Endothelial cell of umbilical vein (primary cell): ENCODE measurements around the gene PRRT1B. TPM values are rescaled to one million over a fixed set of nuclear protein-coding genes. Genes with fewer than 3 reads are reported as not detected.

Source experiments
- BruUV-seq: library from RNA; stranded (reverse); fragments of 400-500 nt; replicated peaks from 2 replicates; lab custom pipeline; 2021; lab: Mats Ljungman, UMichigan
- CTCF ChIA-PET: fragments of 300-600, 350-600 bp; sonication (Branson Sonifier 250); formaldehyde crosslinking; loops from one replicate; lab custom pipeline; 2021; ENCODE audit warnings: antibody characterized with exemption, inconsistent platforms; lab: Charles Lee
- POLR2A ChIA-PET: fragments of 300-600, 350-600 bp; sonication (Branson Sonifier 250); formaldehyde crosslinking; loops from one replicate; lab custom pipeline; 2021; ENCODE audit warnings: antibody characterized with exemption, inconsistent platforms; lab: Charles Lee
- DNase-seq: peaks from one replicate; pipeline ENCODE4 v3.0.0-alpha.2; 2011; ENCODE audit warnings: low read depth, low spot score
- FAIRE-seq: peaks from 2 replicates; lab custom pipeline; 2011; peaks lifted over from hg19 to GRCh38; lab: Jason Lieb, UNC
- H2AFZ ChIP-seq: 2 replicates; pipeline ENCODE4 v1.6.0; 2012; ENCODE audit warnings: low read depth, low read length, control low read depth, inconsistent platforms
- H3K27ac ChIP-seq: 2 replicates; pipeline ENCODE4 v1.5.1; 2011; ENCODE audit warnings: low read depth, mild to moderate bottlenecking, control low read depth, low read length, moderate library complexity; ENCODE audit not compliant: insufficient read depth
- H3K27me3 ChIP-seq, 2 experiments: 2 replicates each; pipeline versions ENCODE4 v1.6.0 to v1.6.1; 2011; ENCODE audit warnings: low read length in 2 of 2, mixed read lengths in 1 of 2; ENCODE audit not compliant: control insufficient read depth in 2 of 2, insufficient read depth in 2 of 2
- H3K36me3 ChIP-seq, 2 experiments: 2 replicates in 1 of 2; 3 replicates in 1 of 2; pipeline ENCODE4 v1.5.1; 2011; ENCODE audit warnings: low read length in 2 of 2, mild to moderate bottlenecking in 1 of 2, moderate library complexity in 1 of 2; ENCODE audit not compliant: control insufficient read depth in 2 of 2, insufficient read depth in 2 of 2; ENCODE audit errors: extremely low read depth in 1 of 2
- H3K4me1 ChIP-seq: 3 replicates; pipeline ENCODE4 v1.5.1; 2011; ENCODE audit warnings: mild to moderate bottlenecking, low read length; ENCODE audit not compliant: control insufficient read depth, insufficient read depth; ENCODE audit errors: extremely low read depth
- H3K4me2 ChIP-seq: 2 replicates; pipeline ENCODE4 v1.6.1; 2011; ENCODE audit warnings: low read length, control low read depth, mixed read lengths; ENCODE audit not compliant: insufficient read depth
- H3K4me3 ChIP-seq, 3 experiments: fragments of 200-600 bp in 1 of 3; sonication (generic), shearing (Covaris generic) in 1 of 3; replicated peaks in 1 of 3; 2 replicates each; pipeline ENCODE4 v1.5.1; 2011 to 2016; ENCODE audit warnings: control low read depth in 3 of 3, low read length in 3 of 3, mild to moderate bottlenecking in 2 of 3, inconsistent platforms in 1 of 3, low read depth in 1 of 3, moderate library complexity in 1 of 3; ENCODE audit not compliant: insufficient read depth in 1 of 3
- H3K79me2 ChIP-seq: 2 replicates; pipeline ENCODE4 v1.6.0; 2012; ENCODE audit warnings: low read length, inconsistent platforms; ENCODE audit not compliant: control insufficient read depth, insufficient read depth
- H3K9ac ChIP-seq: replicated peaks from 2 replicates; pipeline ENCODE3; 2011; ENCODE audit warnings: low read length, control low read depth; ENCODE audit not compliant: insufficient read depth; ENCODE audit errors: extremely low read depth
- H3K9me1 ChIP-seq: replicated peaks from 3 replicates; pipeline ENCODE4 v1.6.0; 2011; ENCODE audit warnings: mild to moderate bottlenecking, low read length; ENCODE audit not compliant: control insufficient read depth, insufficient read depth; ENCODE audit errors: extremely low read depth
- H3K9me3 ChIP-seq: replicated peaks from 2 replicates; pipeline ENCODE4 v1.5.1; 2012; ENCODE audit warnings: low read length, inconsistent platforms; ENCODE audit not compliant: control insufficient read depth, insufficient read depth
- H4K20me1 ChIP-seq: replicated peaks from 2 replicates; pipeline ENCODE3; 2011; ENCODE audit warnings: mild to moderate bottlenecking, low read length; ENCODE audit not compliant: control insufficient read depth, insufficient read depth; ENCODE audit errors: extremely low read depth
- CTCF ChIP-seq, 2 donors: IDR thresholded peaks; 1 replicate in 1 of 2; 2 replicates in 1 of 2; pipeline ENCODE4 v1.5.1; 2011; ENCODE audit warnings: low read length in 2 of 2, mild to moderate bottlenecking in 2 of 2, moderate library complexity in 2 of 2, control low read depth in 1 of 2, inconsistent platforms in 1 of 2, low read depth in 1 of 2; ENCODE audit not compliant: insufficient read depth in 1 of 2; ENCODE audit errors: extremely low read depth in 1 of 2
- EZH2 ChIP-seq: IDR thresholded peaks from 2 replicates; pipeline ENCODE4 v1.6.1; 2012; ENCODE audit warnings: borderline replicate concordance, low read depth, mild to moderate bottlenecking, moderate library complexity, low read length, inconsistent platforms; ENCODE audit not compliant: severe bottlenecking
- FOS ChIP-seq: IDR thresholded peaks from 2 replicates; pipeline ENCODE4 v1.6.1; 2011; ENCODE audit warnings: mild to moderate bottlenecking, low read length, moderate library complexity, borderline replicate concordance; ENCODE audit not compliant: insufficient read depth
- GATA2 ChIP-seq: IDR thresholded peaks from 2 replicates; pipeline ENCODE4 v1.7.0; 2011; ENCODE audit warnings: low read depth, mild to moderate bottlenecking, moderate library complexity, mixed read lengths, low read length; ENCODE audit not compliant: insufficient read length, insufficient read depth
- JUN ChIP-seq: IDR thresholded peaks from 2 replicates; pipeline ENCODE4 v1.6.1; 2011; ENCODE audit warnings: borderline replicate concordance, low read depth; ENCODE audit not compliant: insufficient read length, insufficient read depth
- MAX ChIP-seq: IDR thresholded peaks from 2 replicates; pipeline ENCODE4 v1.6.1; 2011; ENCODE audit not compliant: insufficient read depth, insufficient read length
- MYC ChIP-seq: IDR thresholded peaks from one replicate; pipeline ENCODE4 v1.6.1; 2011; ENCODE audit warnings: mild to moderate bottlenecking, low read depth, low read length
- POLR2A ChIP-seq: IDR thresholded peaks from 2 replicates; pipeline ENCODE4 v1.6.1; 2012; ENCODE audit warnings: low read depth, mild to moderate bottlenecking, control low read depth, low read length
- POLR2AphosphoS5 ChIP-seq: IDR thresholded peaks from 2 replicates; pipeline ENCODE4 v1.6.1; 2012; ENCODE audit warnings: low read depth, mild to moderate bottlenecking, control low read depth, low read length, moderate library complexity; ENCODE audit not compliant: insufficient read depth
- dilution Hi-C: fragments of 300-500 bp; cut with MboI; formaldehyde crosslinking; loops from one replicate; pipeline ENCODE4 v1.15.0; 2019; ENCODE audit warnings: low sequenced_read_pairs; ENCODE audit not compliant: extremely low pct_ligation_motif_present
- intact Hi-C: fragments of 100-400 bp; cut with micrococcal nuclease; formaldehyde crosslinking; loops from one replicate; pipeline ENCODE4 v1.10.0; 2022
- polyA plus RNA-seq, 4 experiments: library from polyadenylated mRNA; depleted of rRNA in 3 of 4; stranded (reverse) in 3 of 4; unstranded in 1 of 4; fragments of >200 nt; gene quantifications; 2 replicates each; pipeline versions ENCODE4 v1.2.1 to v1.2.3, GENCODE V29; 2011 to 2012; ENCODE audit warnings: missing spikeins in 1 of 4
- total RNA-seq: library from RNA; stranded (reverse); gene quantifications from 2 replicates; pipeline ENCODE4 v1.2.3, GENCODE V29; 2021

The PRRT1B gene
- total and polyA plus RNA-seq, 2 donors (not counting 3 experiments of a cell fraction or from before 2014, with no cell fraction given) = not detected

- H3K4me2 ChIP-seq = no peak overlapping the region
- no TSS peak for BruUV-seq
- H3K36me3 ChIP-seq = peaks cover 7 to 55% of the 10 kb centered on the region in 2 experiments
- intact Hi-C loops (no loop called here), dilution Hi-C loops (no loop called here)
- H3K79me2 ChIP-seq = no peaks in the 10 kb centered on the region
- no peak overlapping the region for H2AFZ ChIP-seq
- TF ChIP-seq JUN = no peak
- no peak for TF ChIP-seq CTCF (IDR thresholded peaks at IDR 0.05; ENCODE audit: extremely low read depth in 1 of 2, insufficient read depth in 1 of 2, low read depth in 1 of 2, low read length in 2 of 2)
- TF ChIP-seq EZH2 = no peak
- no peak for TF ChIP-seq POLR2AphosphoS5
- no peak for TF ChIP-seq MYC
- TF ChIP-seq MAX = no peak
- TF ChIP-seq FOS = no peak
- no peak for TF ChIP-seq GATA2
- TF ChIP-seq POLR2A = no peak
- DNase-seq (no peak), FAIRE-seq (no peak)
- ChIA-PET POLR2A (no interaction called here), CTCF (interaction anchor here (1.2 to 4.1 kb wide), 3 partner anchors 72 to 149 kb away, joined by 3 to 89 read pairs (median 3); partner anchors contain the start of gene RAPGEF1)
- H4K20me1 ChIP-seq = no peaks in the 10 kb centered on the region
- no peaks in the 10 kb centered on the region for H3K9me3 ChIP-seq
- no peak overlapping the region for H3K9ac ChIP-seq
- no peaks in the 10 kb centered on the region for H3K27me3 ChIP-seq
- no peak overlapping the region for H3K4me3 ChIP-seq
- peaks cover 14% of the 10 kb centered on the region for H3K4me1 ChIP-seq
- H3K27ac ChIP-seq = no peak overlapping the region
- no peaks in the 10 kb centered on the region for H3K9me1 ChIP-seq
Measured at GRCh38 chr9:131593091-131593820, 47.9 kb downstream of the PRRT1B start.
